GM21723 (cell line): ENCODE measurements around the gene F8.

Source experiments
- ATAC-seq: cut with Tn5 transposase; IDR thresholded peaks from one replicate; pipeline ENCODE4 v1.9.1; 2021; ENCODE audit warnings: mild to moderate bottlenecking, moderate library complexity; ENCODE audit not compliant: unreplicated experiment

F8 gene

GRCh38 chrX:154793084-154793795 is 229.3 kb downstream of the F8 start:
- no peak for ATAC-seq

GRCh38 chrX:154791939-154792338 is 230.6 kb downstream of the F8 start:
- ATAC-seq, result no peak

GRCh38 chrX:154791467-154791866 is 231.1 kb downstream of the F8 start:
- ATAC-seq, result no peak
